ENCODE results near the gene ATAD3C.
"Not testable (repeated sequence)": the region's sequence is repeated elsewhere in the genome, so short reads cannot be mapped to it uniquely, and the experiment has no call there.

DNA sequence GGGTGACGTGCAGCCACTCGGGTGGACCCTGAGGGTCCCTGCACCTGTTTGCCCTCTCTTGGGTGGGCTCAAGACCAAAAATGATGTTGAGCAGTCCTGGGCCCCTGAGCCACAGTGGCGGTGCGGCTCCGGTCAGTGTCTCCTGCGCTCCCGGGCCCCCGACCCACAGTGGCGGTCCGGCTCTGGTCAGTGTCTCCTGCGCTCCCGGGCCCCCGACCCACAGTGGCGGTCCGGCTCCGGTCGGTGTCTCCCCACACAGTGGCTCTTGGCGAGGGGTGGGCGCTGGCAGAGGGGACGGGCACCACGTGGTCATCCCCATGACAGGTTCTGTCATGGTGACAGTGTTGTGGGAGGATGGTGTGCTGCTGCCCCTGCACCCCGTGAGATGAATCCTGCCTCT is 44.8 kb downstream of the ATAD3C start:
- TF ChIP-seq POLR2A (IDR thresholded peaks at IDR 0.05; ENCODE audit: low read depth, low read length); POU2F2 (IDR thresholded peaks at IDR 0.05; ENCODE audit: low read depth, low read length); POLR2AphosphoS5 (IDR thresholded peaks at IDR 0.05; ENCODE audit: low read depth, low read length); TAF1 (IDR thresholded peaks at IDR 0.05; ENCODE audit: low read depth, low read length); PAX5 (IDR thresholded peaks at IDR 0.05; ENCODE audit: insufficient read depth, low read length, severe bottlenecking); SPI1 (IDR thresholded peaks at IDR 0.05; ENCODE audit: low read depth, low read length): not testable (repeated sequence)

Measured in GM12891 (cell line).